Upper lobe of left lung (tissue), 6 donors: Measurements from ENCODE around the gene CFTR. TPM values are rescaled to one million over a fixed set of nuclear protein-coding genes. Genes with fewer than 3 reads are reported as not detected.
A peak's percentile ranks its signal among the peaks of the same experiment; 100 is the strongest.

ENCODE experiments used
- ATAC-seq, 2 donors: fragments of 200-7000 bp; cut with Tn5 transposase; one replicate each; pipeline ENCODE4 v1.9.1; 2022; ENCODE audit warnings: mild to moderate bottlenecking in 2 of 2, moderate library complexity in 2 of 2; ENCODE audit not compliant: low FRiP score in 2 of 2
- DNase-seq, 2 donors: peaks; one replicate each; pipeline ENCODE4 v3.0.0-alpha.2; 2019 to 2020
- H3K27ac ChIP-seq, 4 donors: fragments of 200-600 bp; sonication (generic); one replicate each; pipeline ENCODE4 v1.5.1; 2016 to 2019
- H3K27me3 ChIP-seq, 4 donors: fragments of 200-600 bp; sonication (generic); one replicate each; pipeline ENCODE4 v1.5.1; 2017 to 2019
- H3K36me3 ChIP-seq, 4 donors: fragments of 200-600 bp; sonication (generic); one replicate each; pipeline ENCODE4 v1.5.1; 2016 to 2019
- H3K4me1 ChIP-seq, 4 donors: fragments of 200-600 bp; sonication (generic); one replicate each; pipeline ENCODE4 v1.5.1; 2018 to 2019
- H3K4me3 ChIP-seq, 4 donors: fragments of 200-600 bp; sonication (generic); one replicate each; pipeline ENCODE4 v1.5.1; 2017 to 2019; ENCODE audit warnings: mild to moderate bottlenecking in 2 of 4, moderate library complexity in 1 of 4
- H3K9me3 ChIP-seq, 4 donors: fragments of 200-600 bp; sonication (generic); one replicate each; pipeline ENCODE4 v1.5.1; 2018 to 2019
- CTCF ChIP-seq, 6 experiments: fragments of 450-650 bp in 4 of 6; fragments of 200-600 bp in 2 of 6; sonication (generic) in 2 of 6; IDR thresholded peaks; one replicate each; pipeline ENCODE4 v1.5.1; 2016 to 2019; ENCODE audit warnings: antibody characterized with exemption in 6 of 6
- EP300 ChIP-seq, 4 donors: sonication (generic); formaldehyde crosslinking; IDR thresholded peaks; one replicate each; pipeline ENCODE4 v1.5.1; 2017; ENCODE audit warnings: antibody characterized with exemption in 4 of 4, control low read depth in 2 of 4
- POLR2A ChIP-seq, 4 donors: fragments of 450-650 bp; IDR thresholded peaks; one replicate each; pipeline ENCODE4 v1.5.1; 2016 to 2017; ENCODE audit warnings: antibody characterized with exemption in 4 of 4, mild to moderate bottlenecking in 2 of 4
- POLR2AphosphoS5 ChIP-seq, 2 donors: sonication (generic); formaldehyde crosslinking; IDR thresholded peaks; one replicate each; pipeline ENCODE4 v1.5.1; 2017; ENCODE audit warnings: antibody characterized with exemption in 2 of 2
- WGBS, 2 donors: methylation state at CpG; one replicate each; pipeline ENCODE4 v1.1.5; 2017 to 2018; 5-methylcytosine and 5-hydroxymethylcytosine counted together
- total RNA-seq, 6 donors: library from RNA; depleted of rRNA in 4 of 6; stranded (reverse); fragments of >200 nt in 4 of 6; gene quantifications; one replicate each; pipeline versions ENCODE4 v1.1.0 to v1.2.1, GENCODE V29; 2016 to 2021
- donor health status: DM: no; HTN: no; CAD: no; lungs with moderate emphysema.
- donor health status: DM: no; HTN: yes; CAD: no; lungs with severe emphysema.

CFTR gene
- total RNA-seq: 10 to 100 TPM in 5 of 6 donors, 1 to 10 TPM in 1; 4.2 to 36.7 (median 24.8) TPM

GRCh38 chr7:117479225-117480054 is at the start of gene CFTR:
CFTR (plus strand) TSS chr7:117480025; CDS start chr7:117480095, 70 bp downstream.
- ATAC-seq (peak; percentile 74 to 90), DNase-seq (peak; percentile 78 to 80)
- H3K27ac ChIP-seq: peak within 1 kb of the TSS; percentile 13 to 84 (median 59)
- H3K4me3 ChIP-seq: peak within 1 kb of the TSS in 3 of 4 donors; percentile 40 to 57 (median 50)
- H3K9me3 ChIP-seq: no peaks in the 10 kb centered on the region
- H3K27me3 ChIP-seq: no peaks in the 10 kb centered on the region
- 2 to 5% methylated on average over 43 to 45 of the region's 45 CpGs for WGBS, 2 donors
- H3K4me1 ChIP-seq: peaks cover 0 to 7% (median 2%) of the 10 kb centered on the region in 4 donors
- TF ChIP-seq EP300 (IDR thresholded peaks at IDR 0.05) (no peak), CTCF (IDR thresholded peaks at IDR 0.05) (no peak), POLR2A (IDR thresholded peaks at IDR 0.05) (peak in 1 of 4 donors; percentile 67), POLR2AphosphoS5 (IDR thresholded peaks at IDR 0.05) (no peak)
- H3K36me3 ChIP-seq: no peaks in the 10 kb centered on the region

GRCh38 chr7:117435475-117436043 is 44.3 kb upstream of the CFTR start:
- Histone ChIP-seq H3K4me1 (no peaks in the 10 kb centered on the region), H3K4me3 (no peak overlapping the region), H3K9me3 (no peaks in the 10 kb centered on the region), H3K36me3 (no peaks in the 10 kb centered on the region), H3K27ac (no peak overlapping the region), H3K27me3 (no peaks in the 10 kb centered on the region)
- ATAC-seq (no peak), DNase-seq (no peak)
- WGBS, 2 donors: 50 to 57% methylated on average over 2 of the region's 2 CpGs
- TF ChIP-seq EP300 (IDR thresholded peaks at IDR 0.05): no peak
- no peak for TF ChIP-seq CTCF (IDR thresholded peaks at IDR 0.05)
- TF ChIP-seq POLR2A (IDR thresholded peaks at IDR 0.05): no peak
- no peak for TF ChIP-seq POLR2AphosphoS5 (IDR thresholded peaks at IDR 0.05)

GRCh38 chr7:117444646-117445045 is 35.2 kb upstream of the CFTR start:
- ATAC-seq: no peak
- TF ChIP-seq CTCF (IDR thresholded peaks at IDR 0.05) (no peak), POLR2AphosphoS5 (IDR thresholded peaks at IDR 0.05) (no peak), EP300 (IDR thresholded peaks at IDR 0.05) (no peak), POLR2A (IDR thresholded peaks at IDR 0.05) (no peak)
- Histone ChIP-seq H3K36me3 (no peaks in the 10 kb centered on the region), H3K4me1 (no peaks in the 10 kb centered on the region), H3K27ac (no peak overlapping the region), H3K27me3 (no peaks in the 10 kb centered on the region), H3K9me3 (no peaks in the 10 kb centered on the region), H3K4me3 (no peak overlapping the region)
- no peak for DNase-seq
- WGBS, 2 donors: 73 to 88% methylated on average over 1 of the region's 1 CpG

GRCh38 chr7:117445206-117445605 is 34.6 kb upstream of the CFTR start:
- WGBS, 2 donors: 84 to 100% methylated on average over 1 of the region's 1 CpG
- Histone ChIP-seq H3K4me1 (no peaks in the 10 kb centered on the region), H3K36me3 (no peaks in the 10 kb centered on the region), H3K4me3 (no peak overlapping the region), H3K27me3 (no peaks in the 10 kb centered on the region), H3K9me3 (no peaks in the 10 kb centered on the region), H3K27ac (no peak overlapping the region)
- DNase-seq (no peak), ATAC-seq (no peak)
- TF ChIP-seq POLR2AphosphoS5 (IDR thresholded peaks at IDR 0.05) (no peak), CTCF (IDR thresholded peaks at IDR 0.05) (no peak), EP300 (IDR thresholded peaks at IDR 0.05) (no peak), POLR2A (IDR thresholded peaks at IDR 0.05) (no peak)
